ENCODE results near the gene TRAF3. TPM values are rescaled to one million over a fixed set of nuclear protein-coding genes. Genes with fewer than 3 reads are reported as not detected.

TRAF3 gene
- total RNA-seq, 4 donors from 2014 or later: 15.9 to 24.9 (median 18.6) TPM

GRCh38 chr14:102731101-102731870 lies 46.0 kb upstream of the TRAF3 start:
- no peak overlapping the region for H3K4me3 ChIP-seq (replicated peaks in 1 of 3)
- H3K4me1 ChIP-seq: no peaks in the 10 kb centered on the region
- H3K36me3 ChIP-seq: peaks cover 9 to 13% of the 10 kb centered on the region in 2 donors
- no peak overlapping the region for H3K27ac ChIP-seq
- TF ChIP-seq CTCF (IDR thresholded peaks at IDR 0.05): no peak
- TF ChIP-seq POLR2A (IDR thresholded peaks at IDR 0.05): no peak
- no peaks in the 10 kb centered on the region for H3K9me3 ChIP-seq
- DNase-seq: no peak
- no peaks in the 10 kb centered on the region for H3K27me3 ChIP-seq
- intact Hi-C loops (cut with DNase I): no loop called here
- WGBS, 2 donors: 94 to 97% methylated on average over 15 of the region's 15 CpGs

GRCh38 chr14:102731871-102732800 lies 45.1 kb upstream of the TRAF3 start:
- no peaks in the 10 kb centered on the region for H3K4me1 ChIP-seq
- 93 to 94% methylated on average over 12 to 13 of the region's 13 CpGs for WGBS, 2 donors
- H3K36me3 ChIP-seq: peaks cover 2 to 6% of the 10 kb centered on the region in 2 donors
- no peak overlapping the region for H3K4me3 ChIP-seq (replicated peaks in 1 of 3)
- H3K27me3 ChIP-seq: no peaks in the 10 kb centered on the region
- DNase-seq: no peak
- intact Hi-C loops (cut with DNase I): no loop called here
- H3K27ac ChIP-seq: no peak overlapping the region
- H3K9me3 ChIP-seq: no peaks in the 10 kb centered on the region
- TF ChIP-seq CTCF (IDR thresholded peaks at IDR 0.05): no peak
- TF ChIP-seq POLR2A (IDR thresholded peaks at IDR 0.05): no peak

- no peak for TF ChIP-seq POLR2A (IDR thresholded peaks at IDR 0.05)
- no peak for TF ChIP-seq CTCF (IDR thresholded peaks at IDR 0.05)
- intact Hi-C loops (cut with DNase I): no loop called here
- WGBS, 2 donors: 98% methylated on average over 10 of the region's 10 CpGs
- H3K9me3 ChIP-seq: no peaks in the 10 kb centered on the region
- no peak overlapping the region for H3K4me3 ChIP-seq (replicated peaks in 1 of 3)
- H3K36me3 ChIP-seq: no peaks in the 10 kb centered on the region
- DNase-seq: no peak
- H3K27me3 ChIP-seq: no peaks in the 10 kb centered on the region
- H3K27ac ChIP-seq: no peak overlapping the region
- H3K4me1 ChIP-seq: no peaks in the 10 kb centered on the region
Measured at GRCh38 chr14:102732924-102733323, 44.3 kb upstream of the TRAF3 start.

- no peaks in the 10 kb centered on the region for H3K36me3 ChIP-seq
- intact Hi-C loops (cut with DNase I): no loop called here
- no peaks in the 10 kb centered on the region for H3K4me1 ChIP-seq
- no peaks in the 10 kb centered on the region for H3K27me3 ChIP-seq
- DNase-seq: no peak
- TF ChIP-seq POLR2A (IDR thresholded peaks at IDR 0.05): no peak
- TF ChIP-seq CTCF (IDR thresholded peaks at IDR 0.05): no peak
- no peak overlapping the region for H3K27ac ChIP-seq
- WGBS, 2 donors: 89 to 93% methylated on average over 11 of the region's 11 CpGs
- H3K9me3 ChIP-seq: no peaks in the 10 kb centered on the region
- H3K4me3 ChIP-seq (replicated peaks in 1 of 3): no peak overlapping the region
Measured at GRCh38 chr14:102733326-102733725, 43.9 kb upstream of the TRAF3 start.

- WGBS, 2 donors: 95 to 98% methylated on average over 12 of the region's 12 CpGs
- TF ChIP-seq POLR2A (IDR thresholded peaks at IDR 0.05) (no peak), CTCF (IDR thresholded peaks at IDR 0.05) (no peak)
- H3K36me3 ChIP-seq: no peaks in the 10 kb centered on the region
- intact Hi-C loops (cut with DNase I): no loop called here
- H3K9me3 ChIP-seq: no peaks in the 10 kb centered on the region
- H3K27ac ChIP-seq: no peak overlapping the region
- H3K4me1 ChIP-seq: no peaks in the 10 kb centered on the region
- no peak overlapping the region for H3K4me3 ChIP-seq (replicated peaks in 1 of 3)
- no peak for DNase-seq
- no peaks in the 10 kb centered on the region for H3K27me3 ChIP-seq
Measured at GRCh38 chr14:102734436-102734835, 42.8 kb upstream of the TRAF3 start.

Data from thyroid gland (tissue), 4 donors.